ENCODE results near the gene SIGLEC1.

The SIGLEC1 gene

GRCh38 chr20:3679749-3680700, 32.4 kb downstream of the SIGLEC1 start:
- peak; percentile 58 to 62 for DNase-seq (ENCODE audit: low read depth in 2 of 2)

- DNase-seq (ENCODE audit: low read depth in 2 of 2) = peak in 1 of 2 experiments; percentile 20
Measured at GRCh38 chr20:3678856-3679720, 33.3 kb downstream of the SIGLEC1 start.

GRCh38 chr20:3678198-3678597, 34.2 kb downstream of the SIGLEC1 start:
- DNase-seq (ENCODE audit: low read depth in 2 of 2) = no peak

GRCh38 chr20:3677733-3678132, 34.7 kb downstream of the SIGLEC1 start:
- DNase-seq (ENCODE audit: low read depth in 2 of 2) = peak in 1 of 2 experiments; percentile 18

- DNase-seq (ENCODE audit: low read depth in 2 of 2) = no peak
Measured at GRCh38 chr20:3674995-3675900, 37.2 kb downstream of the SIGLEC1 start.

- DNase-seq (ENCODE audit: low read depth in 2 of 2) = no peak
Measured at GRCh38 chr20:3674447-3674846, 38.0 kb downstream of the SIGLEC1 start.

- DNase-seq (ENCODE audit: low read depth in 2 of 2) = no peak
Measured at GRCh38 chr20:3673221-3674070, 39.0 kb downstream of the SIGLEC1 start.

GRCh38 chr20:3672547-3673171, 39.7 kb downstream of the SIGLEC1 start:
- no peak for DNase-seq (ENCODE audit: low read depth in 2 of 2)

- no peak for DNase-seq (ENCODE audit: low read depth in 2 of 2)
Measured at GRCh38 chr20:3671986-3672546, 40.3 kb downstream of the SIGLEC1 start.

- no peak for DNase-seq (ENCODE audit: low read depth in 2 of 2)
Measured at GRCh38 chr20:3670945-3671344, 41.5 kb downstream of the SIGLEC1 start.

- no peak for DNase-seq (ENCODE audit: low read depth in 2 of 2)
Measured at GRCh38 chr20:3670511-3670910, 41.9 kb downstream of the SIGLEC1 start.

- no peak for DNase-seq (ENCODE audit: low read depth in 2 of 2)
Measured at GRCh38 chr20:3669710-3670367, 42.6 kb downstream of the SIGLEC1 start.

- DNase-seq (ENCODE audit: low read depth in 2 of 2) = no peak
Measured at GRCh38 chr20:3667434-3668037, 44.9 kb downstream of the SIGLEC1 start.

GRCh38 chr20:3663858-3664257, 48.5 kb downstream of the SIGLEC1 start:
- DNase-seq (ENCODE audit: low read depth in 2 of 2) = no peak

- DNase-seq (ENCODE audit: low read depth in 2 of 2) = no peak
Measured at GRCh38 chr20:3663031-3663701, 49.2 kb downstream of the SIGLEC1 start, which contains the start of gene GFRA4. TSS of gene GFRA4 (minus strand) at chr20:3663399. CDS start at chr20:3663399, 0 bp downstream.
